Globus pallidus (tissue), 1 donor: ENCODE results near the gene PTGFRN.
"Not testable (repeated sequence)": the region's sequence is repeated elsewhere in the genome, so short reads cannot be mapped to it uniquely, and the experiment has no call there.

Experiments used
- DNase-seq: peaks from one replicate; pipeline ENCODE4 v3.0.0-alpha.2; 2015; ENCODE audit warnings: low spot score

The PTGFRN gene

DNA sequence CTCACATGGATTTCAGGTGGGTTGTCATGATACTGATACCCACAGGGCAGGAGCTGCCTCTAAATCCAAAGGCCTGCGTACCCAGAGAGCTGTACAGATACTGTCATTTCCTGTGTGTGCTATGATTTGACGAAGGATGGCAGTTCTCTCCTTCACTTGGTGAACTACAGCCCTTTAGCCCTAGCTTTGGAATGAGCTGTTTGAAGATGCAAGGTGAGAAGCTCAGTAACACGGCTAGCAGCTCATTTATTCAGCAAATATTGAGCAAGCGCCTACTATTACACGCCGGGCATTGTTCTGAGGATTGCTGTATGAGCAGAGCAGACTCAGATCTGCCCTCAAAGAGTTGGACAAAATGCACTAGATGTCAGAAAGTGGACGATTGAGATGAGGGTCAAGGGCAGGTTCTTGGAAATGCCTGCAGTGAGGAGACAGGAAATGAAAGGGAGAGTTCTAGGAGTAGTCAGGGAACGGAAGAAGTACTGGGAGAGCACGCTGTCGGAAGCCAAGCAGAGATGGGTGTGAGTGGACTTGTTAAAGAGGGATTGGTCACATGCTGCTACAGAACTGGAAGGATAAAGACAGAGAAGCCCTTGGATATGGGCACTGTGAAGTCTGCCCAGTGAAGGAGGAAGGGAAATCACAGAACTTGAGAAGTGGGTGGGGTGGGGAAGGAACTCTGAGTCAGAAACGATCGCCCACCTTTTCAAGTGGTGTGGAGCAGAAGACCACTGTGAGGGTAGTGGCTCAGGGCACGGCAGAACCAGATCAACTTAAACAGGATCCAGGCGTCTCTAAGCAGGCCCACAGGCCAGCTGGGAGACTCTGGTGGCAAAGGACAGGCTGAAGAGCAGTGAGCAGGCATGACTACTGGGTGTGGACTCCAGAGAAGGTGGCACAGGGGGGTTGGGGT is 7.1 kb downstream of the PTGFRN start:
- peak; percentile 39 for DNase-seq

DNA sequence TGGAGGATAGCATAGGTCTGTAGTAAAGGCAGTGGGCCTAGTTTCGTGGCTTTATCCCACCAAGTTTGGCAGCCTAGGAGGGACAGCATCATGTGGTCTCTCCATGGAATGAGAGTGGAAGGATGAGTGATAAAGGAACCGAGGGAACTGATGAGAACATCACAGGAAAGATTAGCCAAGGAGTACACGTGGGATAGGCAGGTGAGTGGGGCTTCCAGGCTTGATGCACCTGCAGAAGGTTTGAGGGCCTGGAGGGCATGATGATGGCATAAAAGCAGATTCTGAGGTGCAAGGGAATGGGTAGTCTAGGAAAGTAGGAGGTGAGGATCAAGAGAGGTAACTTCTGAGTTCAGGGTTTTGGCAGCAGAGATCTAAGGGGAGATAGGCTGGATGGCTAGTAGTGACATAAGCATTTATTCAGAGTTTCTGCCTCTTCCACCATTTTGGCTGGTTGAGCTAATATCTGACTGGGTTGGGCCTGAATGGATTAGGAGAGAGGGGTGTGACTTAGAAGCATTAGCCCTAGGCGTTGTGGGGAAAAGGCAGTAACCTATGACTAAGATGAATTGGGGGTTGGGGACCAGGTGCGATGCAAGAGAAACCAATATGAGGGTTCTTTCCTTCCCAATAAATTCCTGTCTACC is 9.1 kb downstream of the PTGFRN start:
- no peak for DNase-seq

- no peak for DNase-seq
These were observed 10.1 kb downstream of the PTGFRN start for GRCh38 chr1:116919802-116920201.

- DNase-seq: no peak
These were observed 10.5 kb downstream of the PTGFRN start for GRCh38 chr1:116920211-116920610.

GRCh38 chr1:116921301-116921885 is 11.7 kb downstream of the PTGFRN start:
- no peak for DNase-seq

- no peak for DNase-seq
These were observed 12.2 kb downstream of the PTGFRN start for GRCh38 chr1:116921937-116922336.

DNA sequence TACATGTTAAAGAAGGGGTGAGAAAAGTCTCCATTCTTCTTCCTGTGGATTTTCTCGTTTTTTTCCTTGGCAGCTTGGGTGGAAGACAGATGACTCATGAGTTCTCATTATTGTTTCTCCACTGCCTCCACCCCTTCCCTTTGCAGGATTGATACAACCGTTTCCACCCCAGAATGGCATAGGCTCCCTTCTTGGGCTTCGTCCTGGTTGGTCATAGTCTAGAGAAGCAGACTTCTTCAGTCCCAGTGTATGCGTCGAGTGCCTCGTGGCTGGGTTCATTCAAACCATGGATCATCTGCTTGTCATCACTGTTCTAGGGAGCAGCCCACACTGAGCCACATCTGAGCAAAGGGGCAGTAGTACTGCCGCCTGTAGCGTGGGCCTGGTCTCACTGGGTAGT is 13.7 kb downstream of the PTGFRN start:
- DNase-seq: no peak

GRCh38 chr1:116927049-116927798 is 17.5 kb downstream of the PTGFRN start:
- DNase-seq: no peak

- DNase-seq: no peak
These were observed 20.4 kb downstream of the PTGFRN start for GRCh38 chr1:116929961-116930592.

DNA sequence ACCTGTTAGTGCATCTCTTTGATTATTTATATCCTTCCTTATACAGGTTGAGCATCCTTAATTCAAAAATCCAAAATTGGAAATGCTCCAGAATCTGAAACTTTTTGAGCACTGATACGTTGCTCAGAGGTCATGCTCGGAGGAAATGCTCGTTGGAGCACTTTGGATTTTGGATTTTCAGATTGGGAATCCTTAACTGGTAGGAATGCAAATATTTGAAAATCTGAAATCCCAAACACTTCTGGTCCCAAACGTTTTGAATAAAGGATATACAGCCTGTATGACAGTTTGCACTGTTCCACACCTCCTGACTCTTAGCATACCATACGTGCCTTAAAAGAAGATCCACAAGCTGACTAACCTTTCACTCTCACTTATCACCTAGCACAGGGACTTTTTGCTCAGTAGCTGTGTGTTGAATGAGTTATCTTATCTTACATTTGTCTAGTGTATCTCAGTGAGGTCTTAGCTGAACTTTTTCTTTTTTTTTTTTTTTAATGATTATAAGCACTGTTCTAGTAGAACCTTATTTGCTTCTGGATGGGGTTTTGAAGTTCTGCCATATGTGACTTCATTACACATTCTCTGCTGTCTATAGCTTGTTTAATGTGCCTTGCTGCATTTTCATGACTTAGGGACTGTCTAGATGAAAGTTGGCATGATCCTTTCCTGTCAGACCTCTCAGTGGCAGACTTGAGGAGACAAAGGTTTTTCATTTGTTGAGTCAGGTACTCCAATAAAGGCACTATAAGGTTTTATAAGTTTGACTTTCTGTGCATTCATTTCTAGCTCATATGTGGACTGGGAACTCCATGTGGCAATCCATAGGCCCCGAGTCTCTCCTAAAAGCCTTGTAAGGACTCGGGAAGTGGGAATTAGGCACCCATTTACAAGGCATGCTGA is 21.6 kb downstream of the PTGFRN start:
- no peak for DNase-seq

DNA sequence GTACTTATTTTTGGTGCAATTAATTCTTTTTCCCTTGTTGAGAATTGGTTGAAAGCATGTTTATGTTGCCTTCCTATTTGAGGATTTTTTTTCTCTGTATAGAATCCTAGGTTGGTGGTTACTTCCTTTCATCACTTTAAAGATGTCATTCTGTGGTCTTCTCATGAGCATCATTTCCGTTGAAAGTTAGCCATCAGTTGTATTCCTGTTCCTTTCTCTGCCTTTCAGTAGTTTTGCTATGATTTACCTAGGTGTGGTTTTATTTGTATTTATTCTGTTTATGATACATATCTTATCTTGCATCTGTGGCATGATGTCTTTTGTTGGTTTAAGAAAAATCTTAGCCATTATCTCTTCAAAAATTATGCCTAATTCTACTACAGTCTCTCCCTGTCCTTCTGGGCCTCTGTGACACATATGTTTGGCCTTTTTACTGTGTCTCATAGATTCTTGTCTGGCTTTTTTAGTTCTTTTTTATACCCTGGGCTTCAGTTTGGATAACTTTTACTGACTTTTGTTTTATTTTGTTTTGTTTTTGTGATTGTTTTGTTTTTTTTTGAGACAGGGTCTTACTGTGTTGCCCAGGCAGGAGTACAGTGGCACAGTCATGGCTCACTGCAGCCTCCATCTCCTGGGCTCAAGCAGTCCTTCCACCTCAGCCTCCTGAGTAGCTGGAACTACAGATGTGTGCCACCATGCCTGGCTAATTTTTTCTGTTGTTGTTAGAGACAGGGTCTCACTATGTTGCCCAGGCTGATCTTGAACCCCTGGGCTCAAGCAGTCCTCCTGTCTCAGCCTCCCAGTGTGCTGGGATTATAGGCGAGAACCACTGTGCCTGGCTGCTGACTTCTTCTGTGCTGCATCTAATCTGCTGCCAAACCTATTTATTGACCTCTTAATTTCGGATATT is 24.1 kb downstream of the PTGFRN start:
- no peak for DNase-seq

DNA sequence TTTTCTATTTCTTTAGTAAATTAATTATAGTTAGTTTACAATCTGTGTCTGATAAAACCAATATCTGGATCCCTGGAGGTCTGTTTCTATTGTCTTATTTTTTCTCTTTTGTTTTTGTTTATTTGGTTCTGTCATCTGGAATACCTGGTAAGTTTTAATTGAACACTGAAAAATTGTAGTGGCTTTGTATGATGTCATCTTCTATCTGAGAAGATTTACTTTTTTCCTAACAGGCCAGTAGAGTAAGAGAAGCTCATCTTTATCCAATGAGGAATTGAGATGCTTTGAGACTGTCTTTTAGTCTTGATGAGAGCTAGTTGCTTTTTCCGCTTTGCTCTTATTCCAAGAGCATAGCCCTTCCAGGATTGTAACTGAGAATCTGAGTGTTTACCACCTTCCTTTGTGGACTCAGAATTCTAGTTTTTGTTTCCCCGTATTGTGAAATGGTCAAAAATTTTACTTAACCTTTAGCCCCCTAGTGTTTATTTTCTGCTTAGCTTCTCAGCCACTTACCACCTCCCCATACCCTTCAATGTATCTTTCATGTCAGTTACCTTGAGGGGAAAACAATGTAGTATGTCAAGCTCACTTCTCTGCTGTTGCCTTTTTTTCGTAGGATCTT is 25.0 kb downstream of the PTGFRN start:
- DNase-seq: no peak

- no peak for DNase-seq
These were observed 28.5 kb downstream of the PTGFRN start for GRCh38 chr1:116938216-116938615.

DNA sequence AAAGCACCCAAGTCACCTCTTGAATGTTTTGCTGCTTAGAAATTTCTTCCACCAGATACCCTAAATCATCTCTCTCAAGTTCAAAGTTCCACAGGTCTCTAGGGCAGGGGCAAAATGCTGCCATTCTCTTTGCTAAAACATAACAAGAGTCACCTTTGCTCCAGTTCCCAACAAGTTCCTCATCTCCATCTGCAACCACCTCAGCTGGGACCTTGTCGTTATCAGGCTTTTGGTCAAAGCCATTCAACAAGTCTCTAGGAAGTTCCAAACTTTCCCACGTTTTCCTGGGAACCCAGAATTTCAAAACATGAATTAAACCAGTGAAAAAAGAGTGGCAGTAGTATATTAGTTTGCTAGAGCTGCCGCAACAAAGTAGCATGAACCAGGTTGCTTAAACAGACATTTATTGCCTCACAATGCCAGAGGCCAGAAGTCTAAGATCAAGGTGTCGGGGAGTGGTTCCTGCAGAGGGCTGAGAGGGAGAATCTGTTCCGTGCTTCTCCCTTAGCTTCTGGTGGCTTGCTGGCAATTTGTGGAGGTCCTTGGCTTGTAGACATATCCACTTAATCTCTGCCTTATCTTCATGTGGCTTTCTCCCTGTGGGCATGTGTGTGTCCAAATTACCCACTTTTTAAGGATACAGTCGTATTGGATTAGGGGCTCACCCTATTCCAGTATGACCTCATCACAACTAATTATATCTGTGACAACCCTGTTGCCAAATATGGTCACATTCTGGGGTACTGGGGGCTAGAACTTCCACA is 30.2 kb downstream of the PTGFRN start:
- not testable (repeated sequence) for DNase-seq

DNA sequence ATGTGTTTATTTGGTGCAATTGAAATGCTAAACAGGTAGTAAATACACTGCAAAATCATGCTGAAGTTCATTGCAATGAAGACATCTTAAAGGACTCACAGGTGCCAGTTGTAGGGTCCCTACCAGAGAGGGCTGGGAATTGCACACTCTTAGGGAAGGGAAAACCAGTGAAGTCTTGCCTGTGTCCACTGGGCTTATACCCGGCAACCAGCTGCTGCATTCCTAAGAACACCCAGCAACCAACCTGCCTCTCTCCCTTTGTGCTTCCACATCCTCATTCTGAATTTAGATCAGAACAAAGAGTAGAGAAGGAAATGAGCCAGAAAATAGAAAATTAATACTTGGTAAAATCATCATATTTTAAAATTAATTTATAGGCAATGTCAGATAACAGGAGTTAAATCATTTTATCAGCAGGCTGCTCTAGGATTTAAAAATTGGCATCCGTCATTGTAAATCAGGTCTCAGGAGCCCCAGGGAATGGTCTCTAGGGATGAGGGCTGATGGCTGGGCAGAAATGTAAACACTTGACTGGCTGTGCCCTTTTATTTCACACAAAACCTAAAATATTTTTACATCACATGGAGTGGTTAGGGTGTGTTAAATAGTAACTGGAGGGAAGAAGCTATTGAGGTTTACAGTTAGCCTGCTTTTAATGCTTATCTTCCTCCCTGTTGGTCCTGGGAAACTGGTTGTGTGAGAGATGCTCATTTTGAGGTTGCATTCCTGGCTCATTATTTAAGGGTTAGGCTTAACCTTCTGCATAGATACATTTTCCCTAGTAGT is 31.3 kb downstream of the PTGFRN start:
- no peak for DNase-seq

DNA sequence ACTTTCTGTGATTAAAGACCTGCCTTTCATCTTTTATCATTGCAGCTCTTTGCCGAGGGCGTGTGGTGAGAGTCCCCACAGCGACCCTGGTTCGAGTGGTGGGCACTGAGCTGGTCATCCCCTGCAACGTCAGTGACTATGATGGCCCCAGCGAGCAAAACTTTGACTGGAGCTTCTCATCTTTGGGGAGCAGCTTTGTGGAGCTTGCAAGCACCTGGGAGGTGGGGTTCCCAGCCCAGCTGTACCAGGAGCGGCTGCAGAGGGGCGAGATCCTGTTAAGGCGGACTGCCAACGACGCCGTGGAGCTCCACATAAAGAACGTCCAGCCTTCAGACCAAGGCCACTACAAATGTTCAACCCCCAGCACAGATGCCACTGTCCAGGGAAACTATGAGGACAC is 32.0 kb downstream of the PTGFRN start:
- no peak for DNase-seq

DNA sequence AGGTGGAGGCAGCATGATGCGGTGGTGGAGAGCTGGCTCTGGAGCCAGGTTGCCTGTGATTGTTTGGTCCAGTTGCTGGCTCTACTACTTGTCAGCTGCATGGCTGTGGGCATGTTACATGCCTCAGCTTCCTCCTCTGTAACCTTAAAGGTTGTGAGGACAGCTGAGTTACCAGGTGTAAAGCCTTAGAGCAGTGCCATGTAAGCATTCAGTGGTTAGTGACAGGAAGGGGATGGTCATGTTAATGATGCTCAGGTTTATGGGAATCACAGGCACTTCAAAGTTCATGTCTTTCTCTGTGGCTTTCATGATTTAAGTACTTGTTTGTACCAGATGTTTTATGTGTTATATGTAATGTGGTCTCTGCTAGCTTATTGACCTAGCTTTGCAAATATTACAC is 32.6 kb downstream of the PTGFRN start:
- DNase-seq: no peak

DNA sequence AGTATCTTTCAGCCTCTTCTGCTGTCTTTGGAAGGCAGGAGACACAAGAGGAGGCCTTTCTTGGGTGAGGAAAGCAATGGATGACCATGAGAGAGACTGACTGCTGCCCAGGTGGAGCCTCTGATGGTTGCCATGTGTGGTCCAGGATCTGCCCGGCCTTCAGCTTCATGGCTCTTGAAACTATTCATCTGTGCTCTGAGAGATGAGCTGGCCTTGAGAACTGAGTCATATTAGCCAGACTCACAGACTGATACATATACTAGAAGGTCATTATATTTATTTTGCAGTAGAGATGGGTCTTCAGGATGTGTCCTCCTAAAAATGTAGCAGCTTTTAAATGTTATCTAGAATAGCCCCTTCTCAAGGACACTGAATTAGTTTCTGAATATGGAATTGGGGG is 33.7 kb downstream of the PTGFRN start:
- no peak for DNase-seq
